NCI-H345 (cell line): ENCODE results near the gene USHBP1.
A peak's percentile ranks its signal among the peaks of the same experiment; 100 is the strongest.

Experiments used
- DNase-seq: peaks from one replicate; lab custom pipeline; 2025; lab: John Stamatoyannopoulos, UW

USHBP1 gene

GRCh38 chr19:17210296-17210695 is 54.2 kb downstream of the USHBP1 start:
- no peak for DNase-seq

GRCh38 chr19:17209126-17210036 is 55.2 kb downstream of the USHBP1 start:
- peak; percentile 9 for DNase-seq

GRCh38 chr19:17206736-17207581 is 57.6 kb downstream of the USHBP1 start:
- no peak for DNase-seq

GRCh38 chr19:17205237-17206140 is 59.1 kb downstream of the USHBP1 start:
- DNase-seq: no peak

- DNase-seq: no peak
These were observed 61.8 kb downstream of the USHBP1 start for GRCh38 chr19:17202713-17203112.

GRCh38 chr19:17202249-17202648 is 62.3 kb downstream of the USHBP1 start:
- DNase-seq: no peak

- DNase-seq: no peak
These were observed 64.0 kb downstream of the USHBP1 start for GRCh38 chr19:17200408-17201079.
